Measurements from ENCODE around the gene DDX43. TPM values are rescaled to one million over a fixed set of nuclear protein-coding genes. Genes with fewer than 3 reads are reported as not detected.

Gene DDX43
- total RNA-seq, 1 experiment from 2014 or later = not detected

- TF ChIP-seq ZBTB33 (IDR thresholded peaks at IDR 0.05; ENCODE audit: extremely low read depth, insufficient replicate concordance, low read length) = no peak
- TF ChIP-seq, protein P1, sequence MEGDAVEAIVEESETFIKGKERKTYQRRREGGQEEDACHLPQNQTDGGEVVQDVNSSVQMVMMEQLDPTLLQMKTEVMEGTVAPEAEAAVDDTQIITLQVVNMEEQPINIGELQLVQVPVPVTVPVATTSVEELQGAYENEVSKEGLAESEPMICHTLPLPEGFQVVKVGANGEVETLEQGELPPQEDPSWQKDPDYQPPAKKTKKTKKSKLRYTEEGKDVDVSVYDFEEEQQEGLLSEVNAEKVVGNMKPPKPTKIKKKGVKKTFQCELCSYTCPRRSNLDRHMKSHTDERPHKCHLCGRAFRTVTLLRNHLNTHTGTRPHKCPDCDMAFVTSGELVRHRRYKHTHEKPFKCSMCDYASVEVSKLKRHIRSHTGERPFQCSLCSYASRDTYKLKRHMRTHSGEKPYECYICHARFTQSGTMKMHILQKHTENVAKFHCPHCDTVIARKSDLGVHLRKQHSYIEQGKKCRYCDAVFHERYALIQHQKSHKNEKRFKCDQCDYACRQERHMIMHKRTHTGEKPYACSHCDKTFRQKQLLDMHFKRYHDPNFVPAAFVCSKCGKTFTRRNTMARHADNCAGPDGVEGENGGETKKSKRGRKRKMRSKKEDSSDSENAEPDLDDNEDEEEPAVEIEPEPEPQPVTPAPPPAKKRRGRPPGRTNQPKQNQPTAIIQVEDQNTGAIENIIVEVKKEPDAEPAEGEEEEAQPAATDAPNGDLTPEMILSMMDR (IDR thresholded peaks at IDR 0.05 in 2 of 3, conservative IDR thresholded peaks at IDR 0.05 in 1 of 3; ENCODE audit: borderline replicate concordance in 1 of 3, insufficient read depth in 1 of 3, low read depth in 2 of 3, low read length in 2 of 3) = no peak
- TF ChIP-seq, protein P2, sequence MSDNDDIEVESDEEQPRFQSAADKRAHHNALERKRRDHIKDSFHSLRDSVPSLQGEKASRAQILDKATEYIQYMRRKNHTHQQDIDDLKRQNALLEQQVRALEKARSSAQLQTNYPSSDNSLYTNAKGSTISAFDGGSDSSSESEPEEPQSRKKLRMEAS (IDR thresholded peaks at IDR 0.05) = no peak
- TF ChIP-seq CEBPB (IDR thresholded peaks at IDR 0.05; ENCODE audit: low read depth) = no peak
- no peak for TF ChIP-seq EZH2phosphoT487 (IDR thresholded peaks at IDR 0.05; ENCODE audit: borderline replicate concordance)
- TF ChIP-seq EZH2 (IDR thresholded peaks at IDR 0.05) = no peak
- no peak for TF ChIP-seq EGR1 (IDR thresholded peaks at IDR 0.05; ENCODE audit: low read depth)
- TF ChIP-seq TCF7L2 (IDR thresholded peaks at IDR 0.05; ENCODE audit: borderline replicate concordance, extremely low read depth, insufficient read depth, insufficient read length) = peak; percentile 72
- no peak for TF ChIP-seq ELF1 (IDR thresholded peaks at IDR 0.05; ENCODE audit: borderline replicate concordance, low read depth)
- TF ChIP-seq YY1 (IDR thresholded peaks at IDR 0.05; ENCODE audit: extremely low read depth, insufficient replicate concordance, low read depth, low read length) = peak; percentile 39
- TF ChIP-seq SIN3A (IDR thresholded peaks at IDR 0.05; ENCODE audit: low read depth) = no peak
- TF ChIP-seq JUND (IDR thresholded peaks at IDR 0.05) = 0 out of 2 replicates have a peak, but pooled peaks have one; percentile 10
- TF ChIP-seq ZFX (IDR thresholded peaks at IDR 0.05) = no peak
- no peak for TF ChIP-seq RAD21 (IDR thresholded peaks at IDR 0.05; ENCODE audit: low read depth)
Observed at GRCh38 chr6:73391675-73392074, 3.0 kb upstream of the DDX43 start (continued).
